HepG2 (cell line): ENCODE measurements around the gene PNKP. TPM values are rescaled to one million over a fixed set of nuclear protein-coding genes. Genes with fewer than 3 reads are reported as not detected.

ENCODE experiments used
- BRD4 ChIP-seq: sonication (generic); formaldehyde crosslinking; IDR thresholded peaks from 2 replicates; pipeline ENCODE4 v1.4.0; 2020; ENCODE audit warnings: missing genetic modification reagents
- CBX5 ChIP-seq: sonication (generic); formaldehyde crosslinking; IDR thresholded peaks from 2 replicates; pipeline ENCODE4 v1.4.0; 2020; ENCODE audit warnings: missing genetic modification reagents, borderline replicate concordance
- CEBPG ChIP-seq: IDR thresholded peaks from 2 replicates; pipeline ENCODE4 v1.6.1; 2016
- DMAP1 ChIP-seq: IDR thresholded peaks from 2 replicates; pipeline ENCODE4 v1.6.1; 2016
- ELF1 ChIP-seq: sonication (generic); formaldehyde crosslinking; IDR thresholded peaks from 2 replicates; pipeline ENCODE4 v1.4.0; 2020; ENCODE audit warnings: missing genetic modification reagents
- GLI4 ChIP-seq: sonication (generic); formaldehyde crosslinking; IDR thresholded peaks from 2 replicates; pipeline ENCODE4 v1.5.1; 2020; ENCODE audit warnings: missing genetic modification reagents, mild to moderate bottlenecking, moderate library complexity, borderline replicate concordance
- JARID2 ChIP-seq: sonication (generic); formaldehyde crosslinking; IDR thresholded peaks from 2 replicates; pipeline ENCODE4 v1.8.1; 2023; ENCODE audit warnings: missing genetic modification reagents, inconsistent platforms; ENCODE audit not compliant: insufficient replicate concordance
- JDP2 ChIP-seq: sonication (generic); formaldehyde crosslinking; IDR thresholded peaks from 2 replicates; pipeline ENCODE4 v1.8.1; 2022; ENCODE audit warnings: missing genetic modification reagents, borderline replicate concordance
- JUN ChIP-seq: sonication (generic); formaldehyde crosslinking; IDR thresholded peaks from 2 replicates; pipeline ENCODE4 v1.4.0; 2020; ENCODE audit warnings: mild to moderate bottlenecking, missing genetic modification reagents
- MIXL1 ChIP-seq: IDR thresholded peaks from 2 replicates; pipeline ENCODE4 v1.6.1; 2016
- NFIC ChIP-seq: IDR thresholded peaks from 2 replicates; pipeline ENCODE4 v1.6.1; 2012; ENCODE audit warnings: mild to moderate bottlenecking, low read length, inconsistent platforms
- NFKBIZ ChIP-seq: IDR thresholded peaks from 2 replicates; pipeline ENCODE4 v1.6.1; 2018; ENCODE audit warnings: missing genetic modification reagents, missing compliant biosample characterization
- NKX3-1 ChIP-seq: sonication (generic); formaldehyde crosslinking; IDR thresholded peaks from 2 replicates; pipeline ENCODE4 v1.5.0; 2020; ENCODE audit warnings: missing genetic modification reagents
- NR2F1 ChIP-seq, 2 experiments: fragments of 450-650 bp in 1 of 2; formaldehyde crosslinking in 1 of 2; IDR thresholded peaks; 2 replicates each; pipeline versions ENCODE4 v1.5.0 to v1.6.1; 2016 to 2020; ENCODE audit warnings: mild to moderate bottlenecking in 1 of 2, missing compliant biosample characterization in 1 of 2, missing genetic modification reagents in 1 of 2, moderate library complexity in 1 of 2
- NR3C1 ChIP-seq: sonication (generic); formaldehyde crosslinking; IDR thresholded peaks from 2 replicates; pipeline ENCODE4 v1.4.0; 2020; ENCODE audit warnings: missing genetic modification reagents
- ONECUT2 ChIP-seq: sonication (generic); formaldehyde crosslinking; IDR thresholded peaks from 2 replicates; pipeline ENCODE4 v1.4.0; 2020; ENCODE audit warnings: missing genetic modification reagents
- PLRG1 ChIP-seq: fragments of 450-650 bp; conservative IDR thresholded peaks from 2 replicates; pipeline ENCODE4 v1.6.1; 2016
- RBFOX2 ChIP-seq: fragments of 200-400 bp; formaldehyde crosslinking; IDR thresholded peaks from 2 replicates; pipeline ENCODE4 v1.6.1; 2017; ENCODE audit warnings: low read depth, mild to moderate bottlenecking, low read length
- SALL1 ChIP-seq: sonication (generic); formaldehyde crosslinking; IDR thresholded peaks from 2 replicates; pipeline ENCODE4 v1.8.0; 2022; ENCODE audit warnings: mild to moderate bottlenecking, missing genetic modification reagents
- STAT5B ChIP-seq: sonication (generic); formaldehyde crosslinking; IDR thresholded peaks from 2 replicates; pipeline ENCODE4 v1.4.0; 2020; ENCODE audit warnings: missing genetic modification reagents
- ZBTB20 ChIP-seq: sonication (generic); formaldehyde crosslinking; IDR thresholded peaks from 2 replicates; pipeline ENCODE4 v1.8.1; 2023; ENCODE audit warnings: missing genetic modification reagents, low read depth, mild to moderate bottlenecking, borderline replicate concordance
- ZNF296 ChIP-seq: sonication (generic); formaldehyde crosslinking; conservative IDR thresholded peaks from 2 replicates; pipeline ENCODE4 v1.5.0; 2020; ENCODE audit warnings: mild to moderate bottlenecking, missing genetic modification reagents
- ZNF589 ChIP-seq: sonication (generic); formaldehyde crosslinking; conservative IDR thresholded peaks from 2 replicates; pipeline ENCODE4 v1.8.0; 2022; ENCODE audit warnings: mild to moderate bottlenecking, moderate library complexity, missing genetic modification reagents
- ZNF607 ChIP-seq: sonication (generic); formaldehyde crosslinking; IDR thresholded peaks from 2 replicates; pipeline ENCODE4 v1.5.1; 2020; ENCODE audit warnings: missing genetic modification reagents, mild to moderate bottlenecking, borderline replicate concordance
- ZNF672 ChIP-seq: sonication (generic); formaldehyde crosslinking; IDR thresholded peaks from 2 replicates; pipeline ENCODE4 v1.8.1; 2022; ENCODE audit warnings: missing genetic modification reagents
- ZNF674 ChIP-seq: sonication (generic); formaldehyde crosslinking; IDR thresholded peaks from 2 replicates; pipeline ENCODE4 v1.5.0; 2020; ENCODE audit warnings: low read depth, mild to moderate bottlenecking, missing genetic modification reagents
- ZSCAN21 ChIP-seq: sonication (generic); formaldehyde crosslinking; IDR thresholded peaks from 2 replicates; pipeline ENCODE4 v1.8.0; 2022; ENCODE audit warnings: mild to moderate bottlenecking, missing genetic modification reagents, moderate library complexity, borderline replicate concordance
- polyA plus RNA-seq, 8 experiments: library from polyadenylated mRNA; depleted of rRNA in 3 of 8; stranded (reverse) in 7 of 8; unstranded in 1 of 8; fragments of >200 nt; fragmentation: Illumina TruSeq in 4 of 8; extraction: Trizol in 4 of 8; gene quantifications; 2 replicates each; pipeline versions ENCODE4 v1.2.1 to v1.2.3, GENCODE V29; 2011 to 2016; ENCODE audit warnings: low read depth in 4 of 8, missing spikeins in 1 of 8, mixed read lengths in 1 of 8; ENCODE audit not compliant: insufficient read depth in 1 of 8
- total RNA-seq, 5 experiments: library from RNA; depleted of rRNA; stranded (reverse); fragments of >200 nt; fragmentation: Illumina TruSeq; extraction: Trizol; gene quantifications; 2 replicates each; pipeline ENCODE4 v1.2.3, GENCODE V29; 2016; ENCODE audit warnings: low read depth in 1 of 5
- TF ChIP-seq, protein P1 (sequence below): IDR thresholded peaks from 2 replicates; pipeline ENCODE4 v1.4.0; 2020; ENCODE audit warnings: mild to moderate bottlenecking, missing genetic modification reagents
- TF ChIP-seq, protein P2 (sequence below): sonication (generic); formaldehyde crosslinking; IDR thresholded peaks from 2 replicates; pipeline ENCODE4 v1.5.0; 2020; ENCODE audit warnings: missing genetic modification reagents

The PNKP gene
- total and polyA plus RNA-seq, 2 of the 13 experiments (the other 11 are each of a cell fraction or from before 2014, with no cell fraction given) = 12.7 to 27.1 TPM

DNA sequence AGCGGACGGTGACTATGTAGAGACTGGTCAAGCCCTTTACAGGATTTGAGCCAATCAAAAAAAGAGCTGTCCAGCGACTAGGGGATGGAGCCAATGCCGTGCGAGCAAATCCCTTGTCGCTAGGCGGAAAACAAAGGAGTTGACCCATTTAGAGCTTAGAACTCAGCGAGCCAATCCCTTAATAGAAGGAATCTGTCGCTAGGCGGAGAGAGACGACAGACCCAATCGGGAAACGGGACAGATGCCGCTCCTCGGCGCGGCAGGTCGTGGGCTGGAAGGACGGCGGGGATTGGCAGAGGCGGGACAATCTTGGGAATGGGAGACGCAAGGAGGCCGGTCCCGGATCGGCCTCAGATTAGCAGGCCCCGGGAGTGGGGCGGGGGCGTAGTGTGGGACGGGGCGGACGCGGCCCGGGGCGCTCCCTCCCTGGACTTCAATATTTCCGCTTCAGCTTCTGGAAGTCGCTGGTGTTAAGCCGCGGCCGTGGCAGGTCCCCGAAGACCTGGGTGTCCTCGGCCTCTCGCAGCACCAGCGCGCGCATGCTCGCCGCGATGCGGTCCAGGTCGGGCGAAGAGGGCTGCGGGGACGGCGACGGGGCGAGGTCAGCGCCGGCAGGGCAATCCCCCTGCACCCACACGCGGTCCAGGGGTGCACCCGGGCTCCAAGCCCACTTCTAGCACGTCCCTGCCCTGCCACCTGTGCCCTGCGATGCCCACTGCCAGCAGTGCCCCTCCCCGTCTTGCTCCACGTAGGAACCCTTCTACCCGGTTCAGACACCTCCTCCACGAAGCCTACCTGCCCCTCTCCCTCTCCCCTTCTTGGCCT is 2.3 kb upstream of the PNKP start (continued):
- TF ChIP-seq GLI4 (CRISPR knock-in tag) (no peak), RBFOX2 (peak; percentile 92), SALL1 (CRISPR knock-in tag) (peak; percentile 40), ELF1 (peak; percentile 84), NKX3-1 (CRISPR knock-in tag) (peak; percentile 71), NFIC (no peak), ZSCAN21 (CRISPR knock-in tag) (no peak; the same call in 1 of the 2 replicates), NR2F1 (CRISPR knock-in tag; IDR thresholded peaks at IDR 0.05) (no peak), STAT5B (CRISPR knock-in tag) (no peak), JUN (no peak), ZNF674 (no peak), ONECUT2 (CRISPR knock-in tag) (no peak), ZNF607 (CRISPR knock-in tag) (no peak), ZNF296 (CRISPR knock-in tag) (0 out of 2 replicates have a peak, but pooled peaks have one; percentile 52), CBX5 (CRISPR knock-in tag) (0 out of 2 replicates have a peak, but pooled peaks have one; percentile 24), ZNF672 (CRISPR knock-in tag) (no peak), MIXL1 (CRISPR knock-in tag) (peak; percentile 41), JDP2 (CRISPR knock-in tag) (no peak), DMAP1 (CRISPR knock-in tag) (peak; percentile 77), CEBPG (CRISPR knock-in tag) (no peak), NR3C1 (CRISPR knock-in tag) (no peak), PLRG1 (no peak), NFKBIZ (CRISPR knock-in tag) (no peak; the same call in 1 of the 2 replicates), JARID2 (CRISPR knock-in tag) (no peak), ZBTB20 (CRISPR knock-in tag) (no peak), BRD4 (peak; percentile 79; the same call in 1 of the 2 replicates), ZNF589 (0 out of 2 replicates have a peak, but pooled peaks have one; percentile 55)
- TF ChIP-seq, protein P1, sequence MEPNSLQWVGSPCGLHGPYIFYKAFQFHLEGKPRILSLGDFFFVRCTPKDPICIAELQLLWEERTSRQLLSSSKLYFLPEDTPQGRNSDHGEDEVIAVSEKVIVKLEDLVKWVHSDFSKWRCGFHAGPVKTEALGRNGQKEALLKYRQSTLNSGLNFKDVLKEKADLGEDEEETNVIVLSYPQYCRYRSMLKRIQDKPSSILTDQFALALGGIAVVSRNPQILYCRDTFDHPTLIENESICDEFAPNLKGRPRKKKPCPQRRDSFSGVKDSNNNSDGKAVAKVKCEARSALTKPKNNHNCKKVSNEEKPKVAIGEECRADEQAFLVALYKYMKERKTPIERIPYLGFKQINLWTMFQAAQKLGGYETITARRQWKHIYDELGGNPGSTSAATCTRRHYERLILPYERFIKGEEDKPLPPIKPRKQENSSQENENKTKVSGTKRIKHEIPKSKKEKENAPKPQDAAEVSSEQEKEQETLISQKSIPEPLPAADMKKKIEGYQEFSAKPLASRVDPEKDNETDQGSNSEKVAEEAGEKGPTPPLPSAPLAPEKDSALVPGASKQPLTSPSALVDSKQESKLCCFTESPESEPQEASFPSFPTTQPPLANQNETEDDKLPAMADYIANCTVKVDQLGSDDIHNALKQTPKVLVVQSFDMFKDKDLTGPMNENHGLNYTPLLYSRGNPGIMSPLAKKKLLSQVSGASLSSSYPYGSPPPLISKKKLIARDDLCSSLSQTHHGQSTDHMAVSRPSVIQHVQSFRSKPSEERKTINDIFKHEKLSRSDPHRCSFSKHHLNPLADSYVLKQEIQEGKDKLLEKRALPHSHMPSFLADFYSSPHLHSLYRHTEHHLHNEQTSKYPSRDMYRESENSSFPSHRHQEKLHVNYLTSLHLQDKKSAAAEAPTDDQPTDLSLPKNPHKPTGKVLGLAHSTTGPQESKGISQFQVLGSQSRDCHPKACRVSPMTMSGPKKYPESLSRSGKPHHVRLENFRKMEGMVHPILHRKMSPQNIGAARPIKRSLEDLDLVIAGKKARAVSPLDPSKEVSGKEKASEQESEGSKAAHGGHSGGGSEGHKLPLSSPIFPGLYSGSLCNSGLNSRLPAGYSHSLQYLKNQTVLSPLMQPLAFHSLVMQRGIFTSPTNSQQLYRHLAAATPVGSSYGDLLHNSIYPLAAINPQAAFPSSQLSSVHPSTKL (CRISPR knock-in tag) = peak; percentile 40
- TF ChIP-seq, protein P2, sequence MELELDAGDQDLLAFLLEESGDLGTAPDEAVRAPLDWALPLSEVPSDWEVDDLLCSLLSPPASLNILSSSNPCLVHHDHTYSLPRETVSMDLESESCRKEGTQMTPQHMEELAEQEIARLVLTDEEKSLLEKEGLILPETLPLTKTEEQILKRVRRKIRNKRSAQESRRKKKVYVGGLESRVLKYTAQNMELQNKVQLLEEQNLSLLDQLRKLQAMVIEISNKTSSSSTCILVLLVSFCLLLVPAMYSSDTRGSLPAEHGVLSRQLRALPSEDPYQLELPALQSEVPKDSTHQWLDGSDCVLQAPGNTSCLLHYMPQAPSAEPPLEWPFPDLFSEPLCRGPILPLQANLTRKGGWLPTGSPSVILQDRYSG (CRISPR knock-in tag) = peak; percentile 70; the same call in 1 of the 2 replicates
